Ishikawa (cell line): ENCODE data around the gene C22orf31.

ENCODE experiments used
- CEBPB ChIP-seq: IDR thresholded peaks from 2 replicates; pipeline ENCODE4 v1.6.1; 2012
- CREB1 ChIP-seq: IDR thresholded peaks from 2 replicates; pipeline ENCODE4 v1.6.1; 2012; ENCODE audit warnings: low read depth
- EGR1 ChIP-seq: IDR thresholded peaks from 2 replicates; pipeline ENCODE4 v1.6.1; 2012
- EP300 ChIP-seq: IDR thresholded peaks from 2 replicates; pipeline ENCODE4 v1.6.1; 2012; ENCODE audit warnings: borderline replicate concordance
- FOXM1 ChIP-seq: IDR thresholded peaks from 2 replicates; pipeline ENCODE4 v1.6.1; 2012; ENCODE audit warnings: low read depth, borderline replicate concordance
- NFIC ChIP-seq: IDR thresholded peaks from 2 replicates; pipeline ENCODE4 v1.6.1; 2012
- RAD21 ChIP-seq: IDR thresholded peaks from 2 replicates; pipeline ENCODE4 v1.6.1; 2012; ENCODE audit warnings: low read depth
- TAF1 ChIP-seq: IDR thresholded peaks from 2 replicates; pipeline ENCODE4 v1.6.1; 2012; ENCODE audit warnings: low read depth, mild to moderate bottlenecking
- TCF12 ChIP-seq: IDR thresholded peaks from 2 replicates; pipeline ENCODE4 v1.6.1; 2012; ENCODE audit warnings: low read depth
- TEAD4 ChIP-seq: IDR thresholded peaks from 2 replicates; pipeline ENCODE4 v1.6.1; 2012
- YY1 ChIP-seq: IDR thresholded peaks from 2 replicates; pipeline ENCODE4 v1.6.1; 2012; ENCODE audit warnings: low read depth
- ZBTB7A ChIP-seq: IDR thresholded peaks from 2 replicates; pipeline ENCODE4 v1.6.1; 2012; ENCODE audit warnings: low read depth
- TF ChIP-seq, protein P1 (sequence below): IDR thresholded peaks from 2 replicates; pipeline ENCODE4 v1.6.1; 2012
- TF ChIP-seq, protein P2 (sequence below): IDR thresholded peaks from 2 replicates; pipeline ENCODE4 v1.6.1; 2012; ENCODE audit warnings: low read depth, mild to moderate bottlenecking
- TF ChIP-seq, protein P3 (sequence below): IDR thresholded peaks from 2 replicates; pipeline ENCODE4 v1.6.1; 2012

The C22orf31 gene

DNA sequence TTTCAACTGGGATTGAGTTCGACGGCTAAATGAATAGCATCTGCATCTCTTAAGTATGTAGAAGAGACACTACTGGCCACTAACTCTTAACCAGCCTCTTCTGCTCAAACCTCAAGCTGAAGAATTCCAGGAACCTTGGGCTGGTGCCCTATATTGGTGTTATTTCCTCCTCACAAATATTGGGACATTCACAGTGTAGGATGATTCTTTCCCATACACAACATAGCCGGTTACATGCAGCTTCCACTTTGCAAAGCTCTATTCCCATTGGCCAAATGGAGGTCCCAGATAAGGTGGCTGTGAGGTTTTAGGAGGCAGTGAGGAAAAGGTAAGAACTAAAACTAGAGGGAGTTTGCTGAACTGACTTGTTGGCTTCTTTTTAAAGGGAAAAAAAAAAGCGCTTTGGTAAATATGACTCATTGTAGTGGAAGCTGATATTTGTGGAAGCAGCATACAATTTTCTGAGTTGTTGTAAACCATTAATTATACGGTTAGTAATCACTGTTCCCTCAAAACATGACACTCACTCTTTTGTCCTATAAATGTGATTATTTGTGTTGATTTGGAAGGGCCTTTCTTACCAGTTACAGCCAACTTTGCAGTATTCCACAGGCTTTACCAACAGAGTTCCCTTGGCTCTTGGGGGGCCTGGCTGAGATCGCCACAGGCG is 17.6 kb downstream of the C22orf31 start:
- TF ChIP-seq NFIC (no peak), TEAD4 (no peak), CEBPB (no peak), YY1 (no peak), ZBTB7A (no peak), CREB1 (no peak), EP300 (no peak), TAF1 (no peak), TCF12 (no peak), EGR1 (no peak)
- TF ChIP-seq, protein P1, sequence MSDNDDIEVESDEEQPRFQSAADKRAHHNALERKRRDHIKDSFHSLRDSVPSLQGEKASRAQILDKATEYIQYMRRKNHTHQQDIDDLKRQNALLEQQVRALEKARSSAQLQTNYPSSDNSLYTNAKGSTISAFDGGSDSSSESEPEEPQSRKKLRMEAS = no peak
- TF ChIP-seq, protein P2, sequence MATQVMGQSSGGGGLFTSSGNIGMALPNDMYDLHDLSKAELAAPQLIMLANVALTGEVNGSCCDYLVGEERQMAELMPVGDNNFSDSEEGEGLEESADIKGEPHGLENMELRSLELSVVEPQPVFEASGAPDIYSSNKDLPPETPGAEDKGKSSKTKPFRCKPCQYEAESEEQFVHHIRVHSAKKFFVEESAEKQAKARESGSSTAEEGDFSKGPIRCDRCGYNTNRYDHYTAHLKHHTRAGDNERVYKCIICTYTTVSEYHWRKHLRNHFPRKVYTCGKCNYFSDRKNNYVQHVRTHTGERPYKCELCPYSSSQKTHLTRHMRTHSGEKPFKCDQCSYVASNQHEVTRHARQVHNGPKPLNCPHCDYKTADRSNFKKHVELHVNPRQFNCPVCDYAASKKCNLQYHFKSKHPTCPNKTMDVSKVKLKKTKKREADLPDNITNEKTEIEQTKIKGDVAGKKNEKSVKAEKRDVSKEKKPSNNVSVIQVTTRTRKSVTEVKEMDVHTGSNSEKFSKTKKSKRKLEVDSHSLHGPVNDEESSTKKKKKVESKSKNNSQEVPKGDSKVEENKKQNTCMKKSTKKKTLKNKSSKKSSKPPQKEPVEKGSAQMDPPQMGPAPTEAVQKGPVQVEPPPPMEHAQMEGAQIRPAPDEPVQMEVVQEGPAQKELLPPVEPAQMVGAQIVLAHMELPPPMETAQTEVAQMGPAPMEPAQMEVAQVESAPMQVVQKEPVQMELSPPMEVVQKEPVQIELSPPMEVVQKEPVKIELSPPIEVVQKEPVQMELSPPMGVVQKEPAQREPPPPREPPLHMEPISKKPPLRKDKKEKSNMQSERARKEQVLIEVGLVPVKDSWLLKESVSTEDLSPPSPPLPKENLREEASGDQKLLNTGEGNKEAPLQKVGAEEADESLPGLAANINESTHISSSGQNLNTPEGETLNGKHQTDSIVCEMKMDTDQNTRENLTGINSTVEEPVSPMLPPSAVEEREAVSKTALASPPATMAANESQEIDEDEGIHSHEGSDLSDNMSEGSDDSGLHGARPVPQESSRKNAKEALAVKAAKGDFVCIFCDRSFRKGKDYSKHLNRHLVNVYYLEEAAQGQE = no peak

DNA sequence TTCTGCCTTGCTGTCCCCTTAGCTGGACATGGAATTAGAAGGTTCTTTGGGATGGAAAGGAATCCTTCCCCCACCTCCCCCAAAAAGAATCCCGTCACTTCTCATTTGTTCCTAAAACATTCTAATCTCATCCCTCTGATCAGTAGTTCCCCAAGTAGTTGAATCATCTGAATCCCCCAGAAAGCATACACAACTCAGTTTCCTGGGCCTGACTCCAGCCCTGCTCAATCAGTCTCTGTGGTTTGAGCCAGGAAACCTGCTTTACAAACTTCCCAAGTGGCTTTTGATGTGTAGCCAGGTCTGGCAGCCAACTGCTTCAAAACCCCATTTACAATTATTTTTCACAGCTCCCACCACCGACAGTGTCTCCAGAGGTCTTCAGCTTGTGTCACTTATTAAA is 20.2 kb downstream of the C22orf31 start:
- TF ChIP-seq FOXM1 (no peak), ZBTB7A (no peak), TAF1 (no peak), NFIC (no peak), EP300 (no peak), YY1 (no peak), TEAD4 (no peak), TCF12 (no peak), EGR1 (no peak), CREB1 (no peak), RAD21 (no peak), CEBPB (no peak)
- TF ChIP-seq, protein P3, sequence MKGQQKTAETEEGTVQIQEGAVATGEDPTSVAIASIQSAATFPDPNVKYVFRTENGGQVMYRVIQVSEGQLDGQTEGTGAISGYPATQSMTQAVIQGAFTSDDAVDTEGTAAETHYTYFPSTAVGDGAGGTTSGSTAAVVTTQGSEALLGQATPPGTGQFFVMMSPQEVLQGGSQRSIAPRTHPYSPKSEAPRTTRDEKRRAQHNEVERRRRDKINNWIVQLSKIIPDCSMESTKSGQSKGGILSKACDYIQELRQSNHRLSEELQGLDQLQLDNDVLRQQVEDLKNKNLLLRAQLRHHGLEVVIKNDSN = no peak
- TF ChIP-seq, protein P2 = no peak
- TF ChIP-seq, protein P1 = no peak

DNA sequence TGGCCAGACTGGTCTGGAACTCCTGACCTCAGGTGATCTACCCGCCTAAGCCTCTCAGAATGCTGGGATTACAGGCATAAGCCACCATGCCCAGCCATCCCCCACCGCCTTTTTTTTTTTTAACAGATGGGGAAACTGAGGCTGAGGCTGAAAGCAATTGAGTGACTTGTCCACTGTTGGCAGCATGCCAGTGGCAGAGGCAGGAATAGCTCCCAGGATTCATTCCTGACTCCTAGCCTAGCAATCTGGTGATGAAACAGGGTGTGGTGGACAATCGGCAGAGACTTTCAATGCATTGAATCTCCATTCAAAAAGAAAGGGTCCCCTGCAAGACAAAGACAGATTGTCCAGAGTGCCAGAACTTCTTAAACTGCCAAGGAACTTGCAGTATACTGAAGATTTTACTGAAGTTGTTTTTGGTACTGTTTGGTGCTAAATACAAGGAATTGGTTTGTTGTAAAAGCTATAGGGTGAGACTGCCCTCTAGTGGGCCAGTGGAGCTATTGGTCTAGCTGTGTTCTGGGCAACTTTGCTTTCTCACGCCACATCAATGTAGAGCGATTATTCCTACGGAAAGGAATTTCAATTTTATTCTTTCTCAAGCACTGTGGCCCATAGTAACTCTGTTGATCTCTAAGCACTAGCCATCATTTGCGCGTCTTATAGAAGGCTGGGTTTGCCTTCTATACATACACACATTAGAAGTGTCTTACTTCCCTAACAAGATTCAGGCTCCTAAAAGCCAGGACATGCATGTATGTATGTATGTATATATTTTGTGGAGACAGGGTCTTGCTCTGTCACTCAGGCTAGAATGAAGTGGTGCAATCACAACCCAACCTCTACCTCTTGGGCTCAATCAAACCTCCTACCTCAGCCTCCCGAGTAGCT is 21.0 kb downstream of the C22orf31 start:
- TF ChIP-seq RAD21 (peak; percentile 96), YY1 (no peak), TAF1 (no peak), NFIC (peak; percentile 53)

DNA sequence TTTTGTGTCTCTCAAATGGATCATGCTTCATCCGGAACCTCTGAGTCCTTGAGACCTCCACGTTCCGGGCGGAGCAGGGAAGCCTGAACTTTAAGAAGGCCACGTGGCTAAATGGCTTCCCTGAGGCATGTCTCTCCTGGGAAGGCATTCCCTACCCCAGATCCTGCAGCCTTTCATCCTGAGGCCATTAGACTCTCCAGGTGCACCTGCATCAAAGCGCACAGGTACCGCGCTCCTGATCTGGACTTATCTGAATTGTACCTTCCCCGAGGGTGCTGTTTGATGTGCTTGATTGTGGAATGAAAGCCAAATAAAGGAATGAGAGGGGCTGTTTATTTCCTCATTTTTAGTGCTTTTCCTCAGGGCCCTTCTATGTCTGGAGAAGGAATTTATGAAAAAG is 22.5 kb downstream of the C22orf31 start:
- no peak for TF ChIP-seq ZBTB7A
- no peak for TF ChIP-seq EGR1
- TF ChIP-seq FOXM1 = no peak
- TF ChIP-seq, protein P2 = no peak
